BJ (cell line): ENCODE measurements around the gene SYT5. TPM values are rescaled to one million over a fixed set of nuclear protein-coding genes. Genes with fewer than 3 reads are reported as not detected.

Experiments used
- CTCF ChIA-PET: fragments of 350-600 bp; formaldehyde crosslinking; extraction: SDS; loops from one replicate; lab custom pipeline; 2021; ENCODE audit warnings: antibody characterized with exemption, inconsistent platforms; lab: Yijun Ruan, JAX
- POLR2A ChIA-PET: fragments of 300-600 bp; sonication (Branson Sonifier 250); formaldehyde crosslinking; extraction: SDS; loops from one replicate; lab custom pipeline; 2021; ENCODE audit warnings: antibody characterized with exemption; lab: Charles Lee
- DNase-seq: peaks from one replicate; pipeline ENCODE4 v3.0.0-alpha.2; 2011; ENCODE audit warnings: low read depth
- H3K27me3 ChIP-seq: 2 replicates; pipeline ENCODE4 v1.6.0; 2011; ENCODE audit warnings: low read length; ENCODE audit not compliant: control insufficient read depth, insufficient read depth
- H3K36me3 ChIP-seq: 2 replicates; pipeline ENCODE4 v1.5.1; 2011; ENCODE audit warnings: low read length; ENCODE audit not compliant: control insufficient read depth, insufficient read depth
- H3K4me3 ChIP-seq: 2 replicates; pipeline ENCODE4 v1.5.1; 2011; ENCODE audit warnings: low read depth, mild to moderate bottlenecking, control low read depth, low read length
- CTCF ChIP-seq: IDR thresholded peaks from 2 replicates; pipeline ENCODE4 v1.5.1; 2011; ENCODE audit warnings: low read depth, mild to moderate bottlenecking, control low read depth, inconsistent platforms, low read length, moderate library complexity; ENCODE audit not compliant: insufficient read depth
- polyA plus RNA-seq: library from polyadenylated mRNA; depleted of rRNA; stranded (reverse); fragments of >200 nt; gene quantifications from 2 replicates; pipeline ENCODE4 v1.2.3, GENCODE V29; 2011; rRNA removed
- small RNA-seq: library from RNA; depleted of rRNA; stranded (forward); fragments of <200 nt; gene quantifications from one replicate; pipeline ENCODE3, GENCODE V24; 2012; ENCODE audit warnings: low replicate concordance, low read depth; ENCODE audit not compliant: insufficient read length

Gene SYT5
- polyA plus RNA-seq, 1 experiment, result 0.47 TPM

GRCh38 chr19:55131421-55131820, 48.7 kb downstream of the SYT5 start:
- ChIA-PET CTCF (interaction anchor here (1.3 to 1.9 kb wide), 2 partner anchors 13 to 34 kb away, joined by 3 to 4 read pairs; partner anchors contain the start of genes DNAAF3 and PPP1R12C), POLR2A (no interaction called here)
- DNase-seq, result no peak
- no peak overlapping the region for H3K4me3 ChIP-seq
- H3K36me3 ChIP-seq, result no peaks in the 10 kb centered on the region
- peaks cover 10% of the 10 kb centered on the region for H3K27me3 ChIP-seq
- no peak for TF ChIP-seq CTCF

Small RNA genes lying within 50 kb of the gene (small RNA-seq; reads per million reads assigned to genes)
- gene MIR7975, result not detected
- not detected for gene RF01210

Other genes starting within 250 kb of the SYT5 start
- not detected in 2 replicates for gene NLRP7, start 232.8 kb downstream of the SYT5 start, polyA plus RNA-seq
- gene NLRP2, start 213.9 kb downstream of the SYT5 start, polyA plus RNA-seq, result not detected in 2 replicates
- gene GP6, start 142.0 kb downstream of the SYT5 start, polyA plus RNA-seq, result not detected in 2 replicates
- gene RDH13, start 117.1 kb downstream of the SYT5 start, polyA plus RNA-seq, result 5.2 and 6.1 TPM in 2 replicates
- 3.6 and 4.4 TPM in 2 replicates for gene EPS8L1, start 104.4 kb downstream of the SYT5 start, polyA plus RNA-seq
- 36.0 and 50.8 TPM in 2 replicates for gene PPP1R12C, start 62.7 kb downstream of the SYT5 start, polyA plus RNA-seq
- 10.4 and 10.5 TPM in 2 replicates for gene TNNT1, start 31.1 kb downstream of the SYT5 start, polyA plus RNA-seq
- 0.12 TPM in 1 of 2 replicates, not detected in the other for gene TNNI3, start 22.6 kb downstream of the SYT5 start, polyA plus RNA-seq
- 0.39 and 0.51 TPM in 2 replicates for gene DNAAF3, start 13.7 kb downstream of the SYT5 start, polyA plus RNA-seq
- gene PTPRH, start 29.2 kb upstream of the SYT5 start, polyA plus RNA-seq, result 2.2 and 4.3 TPM in 2 replicates
- 0.56 and 1.5 TPM in 2 replicates for gene TMEM86B, start 48.5 kb upstream of the SYT5 start, polyA plus RNA-seq
- gene PPP6R1, start 78.7 kb upstream of the SYT5 start, polyA plus RNA-seq, result 25.9 and 42.5 TPM in 2 replicates
- 24.4 and 43.8 TPM in 2 replicates for gene HSPBP1, start 99.8 kb upstream of the SYT5 start, polyA plus RNA-seq
- 10.6 and 12.8 TPM in 2 replicates for gene BRSK1, start 103.7 kb upstream of the SYT5 start, polyA plus RNA-seq
- not detected in 2 replicates for gene TMEM150B, start 145.1 kb upstream of the SYT5 start, polyA plus RNA-seq
- 3.7 and 6.4 TPM in 2 replicates for gene KMT5C, start 159.6 kb upstream of the SYT5 start, polyA plus RNA-seq
- gene COX6B2, start 174.4 kb upstream of the SYT5 start, polyA plus RNA-seq, result 0.12 and 0.58 TPM in 2 replicates
- gene GARIN5B, start 183.0 kb upstream of the SYT5 start, polyA plus RNA-seq, result 0.02 TPM in 1 of 2 replicates, not detected in the other
- 11.9 and 16.4 TPM in 2 replicates for gene IL11, start 190.2 kb upstream of the SYT5 start, polyA plus RNA-seq
- 0.93 and 1.3 TPM in 2 replicates for gene TMEM190, start 196.5 kb upstream of the SYT5 start, polyA plus RNA-seq
- gene TMEM238, start 204.0 kb upstream of the SYT5 start, polyA plus RNA-seq, result 0.10 and 0.15 TPM in 2 replicates
- 485 and 838 TPM in 2 replicates for gene RPL28, start 205.6 kb upstream of the SYT5 start, polyA plus RNA-seq
- 47.7 and 79.4 TPM in 2 replicates for gene UBE2S, start 227.5 kb upstream of the SYT5 start, polyA plus RNA-seq